ENCODE results near the gene SLC41A3. TPM values are rescaled to one million over a fixed set of nuclear protein-coding genes. Genes with fewer than 3 reads are reported as not detected.

Gene SLC41A3
- total RNA-seq, 1 donor from 2014 or later: 62.9 TPM

- H3K27me3 ChIP-seq: no peaks in the 10 kb centered on the region
- H3K4me3 ChIP-seq: no peak overlapping the region
- H3K9me3 ChIP-seq: no peaks in the 10 kb centered on the region
- H3K36me3 ChIP-seq: no peaks in the 10 kb centered on the region
- peak in 1 of 2 donors; percentile 77 for DNase-seq (ENCODE audit: extremely low spot score in 2 of 2)
- H3K27ac ChIP-seq: no peak overlapping the region
- peaks cover 17% of the 10 kb centered on the region for H3K4me1 ChIP-seq
- TF ChIP-seq POLR2A (IDR thresholded peaks at IDR 0.05) (no peak), POLR2AphosphoS5 (IDR thresholded peaks at IDR 0.05; ENCODE audit: insufficient read depth in 1 of 2, low read depth in 1 of 2) (no peak)
- TF ChIP-seq, protein P1, sequence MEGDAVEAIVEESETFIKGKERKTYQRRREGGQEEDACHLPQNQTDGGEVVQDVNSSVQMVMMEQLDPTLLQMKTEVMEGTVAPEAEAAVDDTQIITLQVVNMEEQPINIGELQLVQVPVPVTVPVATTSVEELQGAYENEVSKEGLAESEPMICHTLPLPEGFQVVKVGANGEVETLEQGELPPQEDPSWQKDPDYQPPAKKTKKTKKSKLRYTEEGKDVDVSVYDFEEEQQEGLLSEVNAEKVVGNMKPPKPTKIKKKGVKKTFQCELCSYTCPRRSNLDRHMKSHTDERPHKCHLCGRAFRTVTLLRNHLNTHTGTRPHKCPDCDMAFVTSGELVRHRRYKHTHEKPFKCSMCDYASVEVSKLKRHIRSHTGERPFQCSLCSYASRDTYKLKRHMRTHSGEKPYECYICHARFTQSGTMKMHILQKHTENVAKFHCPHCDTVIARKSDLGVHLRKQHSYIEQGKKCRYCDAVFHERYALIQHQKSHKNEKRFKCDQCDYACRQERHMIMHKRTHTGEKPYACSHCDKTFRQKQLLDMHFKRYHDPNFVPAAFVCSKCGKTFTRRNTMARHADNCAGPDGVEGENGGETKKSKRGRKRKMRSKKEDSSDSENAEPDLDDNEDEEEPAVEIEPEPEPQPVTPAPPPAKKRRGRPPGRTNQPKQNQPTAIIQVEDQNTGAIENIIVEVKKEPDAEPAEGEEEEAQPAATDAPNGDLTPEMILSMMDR (IDR thresholded peaks at IDR 0.05): no peak
- intact Hi-C loops (cut with DNase I): no loop called here
These were observed 22.6 kb upstream of the SLC41A3 start for GRCh38 chr3:126106336-126107202.

DNA sequence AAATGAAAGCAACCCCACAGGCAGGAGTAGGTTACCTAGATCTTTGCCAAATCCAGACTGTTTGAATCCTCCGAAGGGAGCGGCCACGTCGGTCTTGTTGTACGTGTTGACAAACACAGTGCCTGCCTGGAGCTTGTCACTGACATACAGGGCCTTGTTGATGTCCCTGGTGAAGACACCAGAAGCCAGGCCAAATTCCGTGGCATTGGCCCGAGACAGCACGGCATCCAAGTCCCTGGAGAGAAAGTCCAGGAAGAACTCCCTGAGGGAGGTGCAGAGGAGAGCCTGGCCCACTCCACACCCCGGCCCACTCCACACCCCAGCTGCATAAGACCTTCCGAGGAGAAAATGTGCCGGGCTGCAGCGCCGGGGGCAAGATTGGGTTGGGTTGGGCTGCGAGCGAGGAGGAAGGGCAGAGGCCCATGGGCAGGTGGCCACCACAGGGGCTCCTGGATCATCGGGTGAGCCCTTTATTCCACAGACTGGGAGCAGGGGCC, 21.8 kb upstream of the SLC41A3 start:
- DNase-seq (ENCODE audit: extremely low spot score in 2 of 2): peak in 1 of 2 donors; percentile 71
- H3K4me3 ChIP-seq: no peak overlapping the region
- intact Hi-C loops (cut with DNase I): no loop called here
- H3K4me1 ChIP-seq: peaks cover 17% of the 10 kb centered on the region
- no peak overlapping the region for H3K27ac ChIP-seq
- no peaks in the 10 kb centered on the region for H3K36me3 ChIP-seq
- no peaks in the 10 kb centered on the region for H3K27me3 ChIP-seq
- no peak for TF ChIP-seq POLR2A (IDR thresholded peaks at IDR 0.05)
- H3K9me3 ChIP-seq: no peaks in the 10 kb centered on the region

DNA sequence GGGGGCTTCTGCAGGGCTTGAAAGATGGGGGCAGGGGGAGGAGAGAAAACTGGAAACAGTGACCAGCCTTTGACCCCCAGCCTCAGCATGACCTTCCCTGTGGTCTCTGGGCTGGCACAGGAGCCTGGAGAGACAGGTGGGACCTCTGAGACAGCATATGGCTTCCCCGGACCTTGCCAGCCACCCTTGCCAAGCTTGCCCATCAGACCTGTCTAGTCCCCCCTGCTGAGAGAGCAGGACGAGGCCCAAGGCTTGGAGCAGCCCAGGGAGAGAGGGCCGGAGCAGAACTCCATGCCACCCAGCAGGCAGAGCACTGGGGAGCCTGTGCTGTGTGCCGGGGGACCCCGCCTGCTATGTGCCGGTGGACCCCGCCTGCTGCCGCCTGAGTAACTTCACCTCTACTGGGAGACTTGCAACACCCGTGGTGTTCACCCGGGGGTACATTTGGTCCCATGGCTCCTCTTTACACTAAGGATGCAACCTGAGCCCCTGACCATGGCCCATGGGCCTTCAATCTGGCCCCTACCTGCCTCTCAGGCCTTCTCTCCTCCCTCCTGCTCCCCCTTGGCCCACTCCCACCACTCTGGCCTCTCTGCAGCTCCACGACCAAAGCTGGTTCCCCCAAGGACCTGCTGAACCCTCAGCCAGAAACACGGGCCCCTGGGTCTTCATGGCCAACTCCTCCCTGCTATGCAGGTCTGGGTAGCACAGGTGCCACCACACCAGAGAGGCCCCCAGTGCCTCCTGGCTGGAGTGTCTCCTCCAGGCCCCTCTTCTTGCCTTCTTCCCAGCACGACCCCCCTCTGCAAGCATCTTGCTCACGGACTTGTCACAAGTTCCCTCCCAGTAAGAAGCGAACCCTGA, 21.1 kb upstream of the SLC41A3 start:
- no peak overlapping the region for H3K4me3 ChIP-seq
- no peaks in the 10 kb centered on the region for H3K9me3 ChIP-seq
- peaks cover 17% of the 10 kb centered on the region for H3K4me1 ChIP-seq
- intact Hi-C loops (cut with DNase I): no loop called here
- DNase-seq (ENCODE audit: extremely low spot score in 2 of 2): peak in 1 of 2 donors; percentile 77
- H3K36me3 ChIP-seq: no peaks in the 10 kb centered on the region
- H3K27ac ChIP-seq: no peak overlapping the region
- H3K27me3 ChIP-seq: no peaks in the 10 kb centered on the region
- TF ChIP-seq, protein P1 (IDR thresholded peaks at IDR 0.05): no peak
- TF ChIP-seq POLR2A (IDR thresholded peaks at IDR 0.05): no peak
- TF ChIP-seq POLR2AphosphoS5 (IDR thresholded peaks at IDR 0.05; ENCODE audit: insufficient read depth in 1 of 2, low read depth in 1 of 2): no peak

- intact Hi-C loops (cut with DNase I): no loop called here
- TF ChIP-seq POLR2A (IDR thresholded peaks at IDR 0.05) (no peak), POLR2AphosphoS5 (IDR thresholded peaks at IDR 0.05; ENCODE audit: insufficient read depth in 1 of 2, low read depth in 1 of 2) (no peak)
- TF ChIP-seq, protein P1 (IDR thresholded peaks at IDR 0.05): no peak
- DNase-seq (ENCODE audit: extremely low spot score in 2 of 2): peak in 1 of 2 donors; percentile 82
- H3K27ac ChIP-seq: no peak overlapping the region
- H3K4me3 ChIP-seq: no peak overlapping the region
- H3K4me1 ChIP-seq: peaks cover 17% of the 10 kb centered on the region
- H3K9me3 ChIP-seq: no peaks in the 10 kb centered on the region
- H3K36me3 ChIP-seq: no peaks in the 10 kb centered on the region
- H3K27me3 ChIP-seq: no peaks in the 10 kb centered on the region
These were observed 20.2 kb upstream of the SLC41A3 start for GRCh38 chr3:126104028-126104635.
